ENCODE data around the gene CLEC16A.

The CLEC16A gene

DNA sequence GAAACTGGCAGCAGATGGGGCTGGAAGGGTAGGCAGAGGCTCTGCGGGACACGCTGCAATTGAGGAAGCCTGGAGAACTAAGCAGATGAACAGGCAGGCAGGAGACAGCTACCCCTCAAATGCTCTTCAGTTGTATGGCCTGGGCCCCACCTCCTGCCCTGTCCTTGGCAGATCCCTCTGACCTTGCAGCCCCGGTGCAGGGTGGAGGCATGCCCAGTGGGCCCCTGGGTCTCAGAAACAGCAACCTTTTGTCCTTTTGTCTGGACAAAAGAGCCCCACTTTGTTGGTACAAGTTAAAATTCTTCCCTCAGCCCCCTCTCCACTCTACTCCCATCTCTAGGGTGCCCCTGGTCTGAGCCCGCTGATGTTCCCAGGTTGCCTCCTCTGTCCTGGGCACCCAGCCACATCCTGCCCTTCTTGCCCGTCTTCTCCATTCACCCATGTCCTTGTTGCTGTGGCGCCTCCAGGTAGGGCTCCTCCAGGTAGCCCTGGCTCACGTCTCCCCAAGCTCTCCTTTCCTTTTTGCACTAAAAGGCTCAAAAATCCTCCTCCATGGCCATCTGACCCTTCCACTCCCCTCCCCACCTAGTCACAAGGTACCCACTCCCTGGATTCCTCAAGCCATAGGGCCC lies 136.8 kb downstream of the CLEC16A start:
- no peak for DNase-seq (ENCODE audit: low read depth in 1 of 2, low spot score in 1 of 2)

DNA sequence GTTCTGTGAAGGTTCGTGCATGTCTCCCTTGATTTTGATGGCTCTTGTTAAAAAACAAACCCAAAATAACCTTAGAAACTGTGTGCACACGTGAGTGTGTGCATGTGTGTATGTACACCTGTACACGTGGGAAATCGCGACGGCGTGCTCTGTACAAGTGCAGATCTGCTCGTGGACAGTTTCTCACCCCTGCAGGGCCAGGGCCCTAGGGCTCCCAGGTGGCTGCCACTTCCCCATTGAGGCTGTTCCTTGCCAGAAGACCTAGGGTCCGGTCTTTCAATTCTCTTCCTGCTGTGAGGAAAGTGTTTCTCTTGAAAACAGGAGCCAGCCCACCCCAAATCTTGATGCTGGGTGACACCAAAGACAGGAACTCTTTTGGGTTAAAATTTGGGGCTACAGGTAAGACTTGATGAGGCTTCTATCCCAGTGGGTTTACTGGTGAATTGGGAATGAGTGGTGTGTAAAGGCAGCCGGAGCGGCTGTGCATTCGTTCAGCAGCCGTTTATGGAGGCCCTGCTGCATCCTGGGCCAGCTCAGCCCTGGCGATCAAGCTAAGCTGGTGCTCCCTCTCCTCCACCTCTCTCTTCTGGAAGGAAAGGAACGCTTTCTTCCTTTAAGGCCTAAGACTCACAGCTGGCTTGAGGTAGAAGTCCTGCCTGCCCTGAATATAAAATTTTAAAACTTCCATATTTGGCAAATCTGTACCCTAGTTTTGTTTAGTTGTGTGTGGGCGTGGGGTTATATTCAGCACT lies 137.9 kb downstream of the CLEC16A start:
- no peak for DNase-seq (ENCODE audit: low read depth in 1 of 2, low spot score in 1 of 2)
- TF ChIP-seq JUND (IDR thresholded peaks at IDR 0.05; ENCODE audit: low read depth), result no peak
- in situ Hi-C loops (cut with HindIII; ENCODE audit: low pct_unique_long_range_greater_than_20kb, low sequenced_read_pairs), result no loop called here

More for the DNA sequence above, 136.8 kb downstream of the CLEC16A start:
- in situ Hi-C loops (cut with HindIII; ENCODE audit: low pct_unique_long_range_greater_than_20kb, low sequenced_read_pairs), result no loop called here
- no peak for TF ChIP-seq JUND (IDR thresholded peaks at IDR 0.05; ENCODE audit: low read depth)

DNA sequence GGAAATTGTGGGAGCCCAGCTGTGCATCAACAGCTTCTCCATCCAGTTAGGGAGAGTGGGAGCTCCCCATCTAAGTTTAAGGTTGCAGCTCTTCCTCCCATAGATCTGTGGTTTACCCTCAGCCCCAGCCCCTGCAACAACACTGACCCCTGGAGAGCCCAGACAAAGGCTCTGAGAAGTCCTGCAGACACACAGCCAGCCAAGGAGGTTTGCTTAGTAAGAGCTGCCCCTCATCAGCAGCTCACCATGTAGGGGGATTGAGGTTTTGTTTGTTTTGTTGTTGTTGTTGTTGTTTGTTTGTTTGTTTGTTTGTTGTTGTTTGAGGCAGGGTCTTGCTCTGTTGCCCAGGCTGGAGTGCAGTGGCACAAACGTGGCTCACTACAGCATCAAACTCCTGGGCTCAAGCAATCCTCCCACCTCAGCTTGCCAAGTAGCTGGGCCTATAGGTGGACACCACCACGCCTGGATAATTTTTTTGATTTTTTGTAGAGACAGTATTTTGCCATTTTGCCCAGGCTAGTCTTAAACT lies 138.6 kb downstream of the CLEC16A start:
- DNase-seq (ENCODE audit: low read depth in 1 of 2, low spot score in 1 of 2), result no peak
- in situ Hi-C loops (cut with HindIII; ENCODE audit: low pct_unique_long_range_greater_than_20kb, low sequenced_read_pairs), result no loop called here
- TF ChIP-seq JUND (IDR thresholded peaks at IDR 0.05; ENCODE audit: low read depth), result no peak

- in situ Hi-C loops (cut with HindIII; ENCODE audit: low pct_unique_long_range_greater_than_20kb, low sequenced_read_pairs), result no loop called here
- DNase-seq (ENCODE audit: low read depth in 1 of 2, low spot score in 1 of 2), result no peak
- no peak for TF ChIP-seq JUND (IDR thresholded peaks at IDR 0.05; ENCODE audit: low read depth)
These were observed 140.1 kb downstream of the CLEC16A start for GRCh38 chr16:11084484-11084875.

GRCh38 chr16:11084876-11085485 lies 140.6 kb downstream of the CLEC16A start:
- in situ Hi-C loops (cut with HindIII; ENCODE audit: low pct_unique_long_range_greater_than_20kb, low sequenced_read_pairs), result no loop called here
- no peak for TF ChIP-seq JUND (IDR thresholded peaks at IDR 0.05; ENCODE audit: low read depth)
- DNase-seq (ENCODE audit: low read depth in 1 of 2, low spot score in 1 of 2), result no peak

DNA sequence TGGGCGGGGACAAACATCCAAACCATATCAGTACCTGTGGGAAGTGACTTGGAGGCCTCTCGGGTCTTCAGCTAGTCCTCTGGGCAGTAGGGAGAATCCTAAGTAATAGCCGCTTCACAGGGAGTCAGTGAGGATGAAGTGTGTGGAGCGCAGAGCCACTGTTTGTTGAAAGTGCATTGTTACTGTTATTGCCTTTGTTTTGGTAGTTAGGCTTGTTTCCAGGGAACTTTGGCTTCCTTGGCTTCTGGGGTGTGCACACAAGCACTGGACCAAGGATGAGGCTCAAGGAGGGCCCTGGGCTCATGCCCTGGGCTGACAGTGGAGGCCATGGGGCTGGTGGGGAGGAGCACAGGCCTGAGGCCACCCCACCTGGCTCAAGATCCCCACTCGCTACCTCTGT lies 141.6 kb downstream of the CLEC16A start:
- DNase-seq (ENCODE audit: low read depth in 1 of 2, low spot score in 1 of 2), result no peak
- no peak for TF ChIP-seq JUND (IDR thresholded peaks at IDR 0.05; ENCODE audit: low read depth)
- in situ Hi-C loops (cut with HindIII; ENCODE audit: low pct_unique_long_range_greater_than_20kb, low sequenced_read_pairs), result no loop called here

DNA sequence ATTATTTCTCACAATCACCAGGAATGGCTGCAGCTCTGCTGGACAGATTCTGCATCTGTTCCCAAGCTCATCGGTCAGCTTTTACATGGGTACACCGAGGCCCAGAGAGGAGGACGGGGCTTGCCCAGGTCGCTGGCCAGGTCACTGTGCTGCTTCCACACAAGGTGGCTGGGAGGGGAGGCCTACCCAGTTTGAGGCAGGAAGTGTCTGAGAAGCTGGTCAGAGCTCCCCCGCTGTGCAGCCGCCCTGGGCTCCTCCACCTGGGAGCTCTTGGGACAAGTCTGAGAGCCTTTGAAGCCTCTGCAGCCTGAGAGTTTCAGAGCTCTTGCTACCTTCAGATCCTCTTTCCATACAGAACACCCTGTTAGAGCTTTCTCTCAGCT lies 143.3 kb downstream of the CLEC16A start:
- TF ChIP-seq JUND (IDR thresholded peaks at IDR 0.05; ENCODE audit: low read depth), result no peak
- DNase-seq (ENCODE audit: low read depth in 1 of 2, low spot score in 1 of 2), result no peak
- in situ Hi-C loops (cut with HindIII; ENCODE audit: low pct_unique_long_range_greater_than_20kb, low sequenced_read_pairs), result no loop called here

- in situ Hi-C loops (cut with HindIII; ENCODE audit: low pct_unique_long_range_greater_than_20kb, low sequenced_read_pairs), result no loop called here
- no peak for TF ChIP-seq JUND (IDR thresholded peaks at IDR 0.05; ENCODE audit: low read depth)
- no peak for DNase-seq (ENCODE audit: low read depth in 1 of 2, low spot score in 1 of 2)
These were observed 143.8 kb downstream of the CLEC16A start for GRCh38 chr16:11088074-11088730.

GRCh38 chr16:11088831-11089230 lies 144.5 kb downstream of the CLEC16A start:
- in situ Hi-C loops (cut with HindIII; ENCODE audit: low pct_unique_long_range_greater_than_20kb, low sequenced_read_pairs), result no loop called here
- DNase-seq (ENCODE audit: low read depth in 1 of 2, low spot score in 1 of 2), result no peak
- no peak for TF ChIP-seq JUND (IDR thresholded peaks at IDR 0.05; ENCODE audit: low read depth)

DNA sequence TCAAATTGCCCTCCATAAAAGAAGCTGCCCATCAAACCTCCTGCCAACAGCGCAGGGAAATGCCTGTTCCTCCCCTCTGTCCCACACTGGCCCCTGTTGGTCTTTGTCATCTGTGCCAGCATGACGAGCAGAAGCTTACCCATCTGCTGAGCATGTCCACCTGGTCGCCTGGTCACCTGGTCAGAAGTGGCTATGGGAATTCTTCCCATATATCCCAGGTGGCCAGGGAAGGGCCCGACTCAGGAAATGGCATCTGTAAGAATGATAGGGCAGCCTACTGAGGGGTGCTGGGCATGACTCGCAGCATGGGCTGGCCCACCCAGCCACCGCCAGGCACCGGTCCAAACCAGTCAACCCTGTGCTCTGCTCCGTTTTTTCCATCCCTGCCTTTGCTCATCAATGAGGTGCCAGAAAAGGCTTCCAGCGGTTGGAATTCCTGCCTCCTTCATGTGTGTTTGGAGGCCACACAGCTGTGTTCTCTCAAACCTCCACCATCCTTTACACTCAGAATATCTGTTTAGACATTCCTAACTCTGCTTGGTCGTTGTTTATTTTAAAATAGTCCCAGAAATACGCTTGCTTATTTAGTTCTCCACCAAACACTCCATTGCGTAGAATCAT lies 145.2 kb downstream of the CLEC16A start:
- TF ChIP-seq JUND (IDR thresholded peaks at IDR 0.05; ENCODE audit: low read depth), result no peak
- DNase-seq (ENCODE audit: low read depth in 1 of 2, low spot score in 1 of 2), result no peak
- in situ Hi-C loops (cut with HindIII; ENCODE audit: low pct_unique_long_range_greater_than_20kb, low sequenced_read_pairs), result no loop called here

DNA sequence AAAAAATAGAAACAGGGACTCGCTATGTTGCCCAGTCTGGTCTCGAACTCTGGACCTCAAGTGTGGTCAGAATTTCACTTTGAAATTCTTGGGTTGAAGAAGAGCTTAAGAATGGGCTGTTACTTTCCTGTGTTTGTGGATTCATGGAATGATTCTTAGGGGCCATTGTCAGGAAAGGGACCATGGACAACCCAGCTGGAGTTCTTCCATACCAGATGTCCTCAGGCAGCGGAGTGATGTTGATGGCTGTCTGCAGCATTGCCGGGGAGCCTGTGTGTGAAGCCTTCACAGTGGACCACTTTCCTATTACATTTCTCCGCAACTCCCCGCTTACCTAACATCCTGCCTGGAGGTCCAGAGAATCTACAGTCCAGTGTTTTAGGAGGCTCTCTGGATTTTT lies 145.9 kb downstream of the CLEC16A start:
- no peak for DNase-seq (ENCODE audit: low read depth in 1 of 2, low spot score in 1 of 2)
- no peak for TF ChIP-seq JUND (IDR thresholded peaks at IDR 0.05; ENCODE audit: low read depth)
- in situ Hi-C loops (cut with HindIII; ENCODE audit: low pct_unique_long_range_greater_than_20kb, low sequenced_read_pairs), result no loop called here

GRCh38 chr16:11091021-11091785 lies 146.8 kb downstream of the CLEC16A start:
- TF ChIP-seq JUND (IDR thresholded peaks at IDR 0.05; ENCODE audit: low read depth), result no peak
- no peak for DNase-seq (ENCODE audit: low read depth in 1 of 2, low spot score in 1 of 2)
- in situ Hi-C loops (cut with HindIII; ENCODE audit: low pct_unique_long_range_greater_than_20kb, low sequenced_read_pairs), result no loop called here
